ENCODE results near the gene HTD2. TPM values are rescaled to one million over a fixed set of nuclear protein-coding genes. Genes with fewer than 3 reads are reported as not detected.

The HTD2 gene
- total RNA-seq, 4 donors from 2014 or later = 4.5 to 10.1 (median 5.2) TPM

DNA sequence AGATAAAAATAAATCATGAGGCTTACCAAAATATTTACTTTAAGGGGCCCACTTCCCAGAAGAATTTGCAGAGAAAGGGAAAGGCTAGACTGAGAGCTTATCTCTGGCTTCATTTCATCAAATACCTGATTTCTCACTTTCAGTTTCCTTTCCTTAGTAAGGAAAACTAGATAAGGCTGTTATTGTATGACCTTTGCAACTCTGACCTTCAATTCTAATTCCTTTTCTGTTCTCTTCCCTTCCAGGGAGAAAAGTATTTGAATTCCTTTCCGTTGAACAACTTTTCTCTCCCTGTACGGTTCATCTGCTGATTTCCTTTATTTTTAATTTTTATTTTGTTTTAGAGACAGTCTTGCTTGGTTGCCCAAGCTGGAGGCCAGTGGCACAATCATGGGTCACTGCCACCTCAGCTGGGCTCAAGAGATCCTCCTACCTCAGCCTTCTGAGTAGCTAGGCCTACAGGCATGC lies 19.2 kb downstream of the HTD2 start:
- Histone ChIP-seq H3K27ac (peak overlapping the region in 2 of 4 donors; percentile 16 to 36), H3K4me1 (peaks cover 0 to 14% (median 10%) of the 10 kb centered on the region in 3 donors), H3K4me3 (no peak overlapping the region), H3K9me3 (no peaks in the 10 kb centered on the region), H3K27me3 (no peaks in the 10 kb centered on the region), H3K36me3 (peaks cover 0 to under 1% (median 0%) of the 10 kb centered on the region in 3 donors)
- WGBS, 2 donors = 47 to 55% methylated on average over 2 of the region's 2 CpGs
- TF ChIP-seq, protein P1, sequence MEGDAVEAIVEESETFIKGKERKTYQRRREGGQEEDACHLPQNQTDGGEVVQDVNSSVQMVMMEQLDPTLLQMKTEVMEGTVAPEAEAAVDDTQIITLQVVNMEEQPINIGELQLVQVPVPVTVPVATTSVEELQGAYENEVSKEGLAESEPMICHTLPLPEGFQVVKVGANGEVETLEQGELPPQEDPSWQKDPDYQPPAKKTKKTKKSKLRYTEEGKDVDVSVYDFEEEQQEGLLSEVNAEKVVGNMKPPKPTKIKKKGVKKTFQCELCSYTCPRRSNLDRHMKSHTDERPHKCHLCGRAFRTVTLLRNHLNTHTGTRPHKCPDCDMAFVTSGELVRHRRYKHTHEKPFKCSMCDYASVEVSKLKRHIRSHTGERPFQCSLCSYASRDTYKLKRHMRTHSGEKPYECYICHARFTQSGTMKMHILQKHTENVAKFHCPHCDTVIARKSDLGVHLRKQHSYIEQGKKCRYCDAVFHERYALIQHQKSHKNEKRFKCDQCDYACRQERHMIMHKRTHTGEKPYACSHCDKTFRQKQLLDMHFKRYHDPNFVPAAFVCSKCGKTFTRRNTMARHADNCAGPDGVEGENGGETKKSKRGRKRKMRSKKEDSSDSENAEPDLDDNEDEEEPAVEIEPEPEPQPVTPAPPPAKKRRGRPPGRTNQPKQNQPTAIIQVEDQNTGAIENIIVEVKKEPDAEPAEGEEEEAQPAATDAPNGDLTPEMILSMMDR (IDR thresholded peaks at IDR 0.05) = no peak
- no peak for TF ChIP-seq POLR2A (IDR thresholded peaks at IDR 0.05)
- intact Hi-C loops (cut with DNase I) = no loop called here
- DNase-seq = no peak

DNA sequence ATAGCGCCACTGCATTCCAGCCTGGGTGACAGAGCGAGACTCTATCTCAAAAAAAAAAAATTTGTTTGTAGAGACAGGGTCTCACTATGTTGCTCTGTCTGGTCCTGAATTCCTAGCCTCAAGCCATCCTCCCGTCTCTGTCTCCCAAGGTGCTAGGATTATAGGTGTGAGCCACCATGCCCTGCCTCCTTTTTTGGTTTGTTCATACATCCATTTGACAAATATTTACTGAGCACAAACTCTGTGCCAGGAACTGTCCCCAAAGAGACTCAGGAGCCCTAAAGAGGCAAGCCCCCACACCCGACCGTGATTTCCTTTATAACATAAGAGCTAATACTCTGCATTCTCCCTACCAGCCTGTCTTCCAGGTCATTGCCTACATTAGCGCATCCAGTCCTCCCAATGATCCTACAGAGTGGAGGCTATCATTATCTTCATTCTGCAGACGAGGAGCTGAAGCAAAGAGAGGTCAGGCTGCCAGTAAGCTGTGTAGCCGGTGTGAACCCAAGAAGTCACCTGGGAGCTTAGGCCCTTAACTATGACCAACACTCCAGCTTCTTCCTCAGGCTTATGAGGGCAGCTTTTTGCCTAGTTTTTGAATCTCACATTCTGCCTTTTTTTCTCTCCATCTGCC lies 20.1 kb downstream of the HTD2 start:
- no peak for DNase-seq
- Histone ChIP-seq H3K27me3 (no peaks in the 10 kb centered on the region), H3K4me1 (peaks cover 0 to 14% (median 10%) of the 10 kb centered on the region in 3 donors), H3K4me3 (no peak overlapping the region), H3K27ac (no peak overlapping the region), H3K36me3 (no peaks in the 10 kb centered on the region), H3K9me3 (no peaks in the 10 kb centered on the region)
- 96 to 97% methylated on average over 8 of the region's 8 CpGs for WGBS, 2 donors
- intact Hi-C loops (cut with DNase I) = no loop called here
- no peak for TF ChIP-seq POLR2A (IDR thresholded peaks at IDR 0.05)
- TF ChIP-seq, protein P1 (IDR thresholded peaks at IDR 0.05) = no peak

DNA sequence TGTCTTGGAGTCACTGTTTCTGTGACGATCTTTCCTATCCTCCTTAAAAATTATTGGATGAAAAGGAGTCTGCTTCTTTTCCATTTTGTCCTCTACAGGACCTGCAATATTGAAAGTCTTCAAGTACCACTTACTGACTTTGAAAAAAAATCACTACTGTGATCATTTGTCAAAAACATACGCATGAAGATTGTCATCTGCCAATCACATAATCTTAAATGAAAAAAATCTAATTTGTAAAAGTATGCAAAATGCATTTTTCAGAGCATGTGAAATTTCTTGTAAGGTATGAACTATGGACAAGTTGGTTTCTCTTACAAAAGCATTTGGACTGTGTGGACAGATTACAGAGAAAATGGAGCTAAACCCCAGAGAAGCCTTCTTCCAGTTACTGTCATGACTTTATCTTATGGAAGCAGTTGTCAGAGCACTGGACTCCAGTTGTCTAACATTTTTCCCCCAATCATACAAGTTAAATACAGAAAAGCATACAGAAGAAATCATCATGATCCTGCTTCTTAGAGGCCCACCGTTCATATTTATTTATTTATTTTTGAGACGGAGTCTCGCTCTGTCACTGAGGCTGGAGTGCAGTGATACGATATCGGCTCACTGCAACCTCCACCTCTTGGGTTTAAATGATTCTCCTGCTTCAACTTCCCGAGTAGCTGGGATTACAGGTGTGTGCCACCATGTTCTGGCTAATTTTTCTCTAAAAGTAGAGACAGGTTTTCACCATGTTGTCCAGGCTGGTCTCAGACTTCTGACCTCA lies 23.0 kb downstream of the HTD2 start:
- TF ChIP-seq, protein P1 (IDR thresholded peaks at IDR 0.05) = no peak
- TF ChIP-seq POLR2A (IDR thresholded peaks at IDR 0.05) = no peak
- no peak for DNase-seq
- WGBS, 2 donors = 81 to 94% methylated on average over 8 of the region's 8 CpGs
- H3K27ac ChIP-seq = no peak overlapping the region
- no peaks in the 10 kb centered on the region for H3K27me3 ChIP-seq
- no peak overlapping the region for H3K4me3 ChIP-seq
- intact Hi-C loops (cut with DNase I) = no loop called here
- H3K4me1 ChIP-seq = peaks cover 8 to 33% (median 20%) of the 10 kb centered on the region in 3 donors
- no peaks in the 10 kb centered on the region for H3K36me3 ChIP-seq
- no peaks in the 10 kb centered on the region for H3K9me3 ChIP-seq

DNA sequence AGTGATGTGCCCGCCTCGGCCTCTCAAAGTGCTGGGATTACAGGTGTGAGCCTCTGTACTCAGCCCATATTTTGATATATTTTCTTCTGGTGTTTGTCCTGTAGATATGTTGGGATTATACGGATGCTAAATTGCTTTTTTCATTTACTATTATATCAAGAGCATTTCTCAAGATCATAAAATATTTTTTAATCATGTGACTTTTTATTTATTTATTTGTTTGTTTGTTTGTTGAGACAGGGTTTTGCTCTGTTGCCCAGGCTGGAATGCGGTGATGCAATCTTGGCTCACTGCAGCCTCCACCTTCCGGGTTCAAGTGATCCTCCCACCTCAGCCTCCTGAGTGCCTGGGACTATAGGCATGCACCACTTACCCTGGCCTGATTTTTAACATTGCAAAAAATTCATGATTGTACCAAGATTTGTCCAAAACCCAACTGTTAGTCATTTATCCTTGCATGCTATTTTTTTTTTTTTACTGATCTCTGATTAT lies 23.6 kb downstream of the HTD2 start:
- intact Hi-C loops (cut with DNase I) = no loop called here

More for the DNA sequence above, 23.6 kb downstream of the HTD2 start:
- Histone ChIP-seq H3K4me3 (no peak overlapping the region), H3K9me3 (no peaks in the 10 kb centered on the region), H3K36me3 (no peaks in the 10 kb centered on the region), H3K27me3 (no peaks in the 10 kb centered on the region), H3K27ac (no peak overlapping the region), H3K4me1 (peaks cover 8 to 37% (median 20%) of the 10 kb centered on the region in 3 donors)
- no peak for DNase-seq
- TF ChIP-seq, protein P1 (IDR thresholded peaks at IDR 0.05) = no peak
- TF ChIP-seq POLR2A (IDR thresholded peaks at IDR 0.05) = no peak
- WGBS, 2 donors = 88 to 91% methylated on average over 5 of the region's 5 CpGs
